H9 (cell line): Measurements from ENCODE around the gene WDR82. TPM values are rescaled to one million over a fixed set of nuclear protein-coding genes. Genes with fewer than 3 reads are reported as not detected.

Experiments used
- DNase-seq: peaks from one replicate; pipeline ENCODE4 v3.0.0-alpha.2; 2017
- H2AFZ ChIP-seq: one replicate; pipeline ENCODE4 v1.6.1; 2013; ENCODE audit warnings: mild to moderate bottlenecking, low read length, control low read depth, moderate library complexity
- H2AK5ac ChIP-seq: 2 replicates; pipeline ENCODE4 v1.6.1; 2013; ENCODE audit warnings: low read length, control low read depth, mixed read lengths; ENCODE audit not compliant: insufficient read length
- H2BK120ac ChIP-seq: one replicate; pipeline ENCODE4 v1.6.1; 2013; ENCODE audit warnings: low read depth, mild to moderate bottlenecking, low read length, control low read depth, inconsistent platforms; ENCODE audit not compliant: poor library complexity, severe bottlenecking
- H2BK12ac ChIP-seq: 2 replicates; pipeline ENCODE4 v1.6.1; 2013; ENCODE audit warnings: low read length, control low read depth, mixed read lengths, low read depth; ENCODE audit not compliant: insufficient read length
- H2BK15ac ChIP-seq: 2 replicates; pipeline ENCODE4 v1.6.1; 2013; ENCODE audit warnings: low read depth, low read length, control low read depth
- H2BK20ac ChIP-seq: one replicate; pipeline ENCODE4 v1.6.1; 2013; ENCODE audit warnings: low read depth, mild to moderate bottlenecking, low read length, control low read depth, inconsistent platforms; ENCODE audit not compliant: poor library complexity, severe bottlenecking
- H2BK5ac ChIP-seq: 2 replicates; pipeline ENCODE4 v1.6.1; 2013; ENCODE audit warnings: low read length, control low read depth, mixed read lengths; ENCODE audit not compliant: insufficient read length
- H3K14ac ChIP-seq: 2 replicates; pipeline ENCODE4 v1.6.1; 2013; ENCODE audit warnings: low read length, control low read depth; ENCODE audit not compliant: insufficient read depth
- H3K18ac ChIP-seq: 2 replicates; pipeline ENCODE4 v1.6.1; 2013; ENCODE audit warnings: low read depth, mild to moderate bottlenecking, mixed read lengths, low read length, control low read depth; ENCODE audit not compliant: insufficient read length
- H3K23ac ChIP-seq: 2 replicates; pipeline ENCODE4 v1.6.1; 2013; ENCODE audit warnings: low read length, control low read depth, mixed read lengths, low read depth; ENCODE audit not compliant: insufficient read length
- H3K23me2 ChIP-seq: 2 replicates; pipeline ENCODE4 v1.6.1; 2013; ENCODE audit warnings: low read depth, mild to moderate bottlenecking, mixed read lengths, low read length, control low read depth; ENCODE audit not compliant: insufficient read length, poor library complexity, severe bottlenecking
- H3K27ac ChIP-seq: 2 replicates; pipeline ENCODE4 v1.5.1; 2013; ENCODE audit warnings: low read length, control low read depth, mixed read lengths, low read depth; ENCODE audit not compliant: insufficient read length
- H3K27me3 ChIP-seq: 2 replicates; pipeline ENCODE4 v1.6.1; 2013; ENCODE audit warnings: low read length, control low read depth, inconsistent platforms; ENCODE audit not compliant: insufficient read depth
- H3K4ac ChIP-seq: 2 replicates; pipeline ENCODE4 v1.6.1; 2013; ENCODE audit warnings: low read depth, mild to moderate bottlenecking, control low read depth, inconsistent platforms, low read length, moderate library complexity
- H3K4me1 ChIP-seq: 2 replicates; pipeline ENCODE4 v1.6.1; 2013; ENCODE audit warnings: low read length, control low read depth, inconsistent platforms; ENCODE audit not compliant: insufficient read depth
- H3K4me2 ChIP-seq: 2 replicates; pipeline ENCODE4 v1.6.1; 2013; ENCODE audit warnings: low read length, control low read depth, mixed read lengths; ENCODE audit not compliant: insufficient read length, insufficient read depth
- H3K56ac ChIP-seq: 2 replicates; pipeline ENCODE4 v1.6.1; 2013; ENCODE audit warnings: low read depth, mild to moderate bottlenecking, mixed read lengths, low read length, control low read depth; ENCODE audit not compliant: insufficient read length
- H3K79me1 ChIP-seq: 2 replicates; pipeline ENCODE4 v1.6.1; 2013; ENCODE audit warnings: low read depth, mild to moderate bottlenecking, moderate library complexity, low read length, control low read depth, inconsistent platforms; ENCODE audit not compliant: insufficient read depth, poor library complexity, severe bottlenecking
- H3K79me2 ChIP-seq: 2 replicates; pipeline ENCODE4 v1.6.1; 2013; ENCODE audit warnings: low read length, control low read depth, inconsistent platforms; ENCODE audit not compliant: insufficient read depth
- H3K9ac ChIP-seq: 2 replicates; pipeline ENCODE4 v1.6.1; 2013; ENCODE audit warnings: low read length, control low read depth, mixed read lengths; ENCODE audit not compliant: insufficient read length; ENCODE audit errors: extremely low read depth
- H3K9me3 ChIP-seq: one replicate; pipeline ENCODE4 v1.6.1; 2013; ENCODE audit warnings: low read depth, low read length, inconsistent platforms; ENCODE audit not compliant: control insufficient read depth
- H3T11ph ChIP-seq: one replicate; pipeline ENCODE4 v1.6.1; 2013; ENCODE audit warnings: mild to moderate bottlenecking, low read length, control low read depth, inconsistent platforms
- H4K20me1 ChIP-seq: one replicate; pipeline ENCODE4 v1.6.1; 2013; ENCODE audit not compliant: control insufficient read depth, insufficient read length, insufficient read depth
- H4K5ac ChIP-seq: 2 replicates; pipeline ENCODE4 v1.6.1; 2013; ENCODE audit warnings: low read depth, mild to moderate bottlenecking, mixed read lengths, low read length, control low read depth; ENCODE audit not compliant: insufficient read length
- H4K8ac ChIP-seq: replicated peaks from 2 replicates; pipeline ENCODE4 v1.6.1; 2013; ENCODE audit warnings: low read length, control low read depth, mixed read lengths, low read depth; ENCODE audit not compliant: insufficient read length
- H4K91ac ChIP-seq: 2 replicates; pipeline ENCODE4 v1.6.1; 2013; ENCODE audit warnings: low read depth, mild to moderate bottlenecking, moderate library complexity, mixed read lengths, low read length, control low read depth; ENCODE audit not compliant: insufficient read length
- H3K27ac Mint-ChIP-seq, 3 experiments: 2 replicates in 2 of 3; 3 replicates in 1 of 3; pipeline ENCODE4 v1.8.0; 2020 to 2021; ENCODE audit warnings: mixed read lengths in 3 of 3, mild to moderate bottlenecking in 1 of 3, moderate library complexity in 1 of 3
- H3K27me3 Mint-ChIP-seq: 2 replicates; pipeline ENCODE4 v1.8.0; 2021; ENCODE audit warnings: low read depth, mild to moderate bottlenecking, moderate library complexity, mixed read lengths
- H3K36me3 Mint-ChIP-seq, 3 experiments: 2 replicates in 2 of 3; 3 replicates in 1 of 3; pipeline ENCODE4 v1.8.0; 2020 to 2021; ENCODE audit warnings: low read depth in 3 of 3, mixed read lengths in 3 of 3; ENCODE audit not compliant: insufficient read depth in 1 of 3
- H3K4me1 Mint-ChIP-seq, 2 experiments: 2 replicates each; pipeline ENCODE4 v1.8.0; 2020; ENCODE audit warnings: mixed read lengths in 2 of 2
- H3K4me3 Mint-ChIP-seq, 2 experiments: 2 replicates in 1 of 2; 3 replicates in 1 of 2; pipeline ENCODE4 v1.8.0; 2020 to 2021; ENCODE audit warnings: mild to moderate bottlenecking in 2 of 2, mixed read lengths in 2 of 2, moderate library complexity in 1 of 2
- H3K9me3 Mint-ChIP-seq, 2 experiments: 2 replicates in 1 of 2; 3 replicates in 1 of 2; pipeline ENCODE4 v1.8.0; 2020; ENCODE audit warnings: mild to moderate bottlenecking in 2 of 2, mixed read lengths in 2 of 2, moderate library complexity in 1 of 2
- WGBS: extraction: QIAGEN DNeasy Blood & Tissue Kit; methylation state at CpG from one replicate; pipeline ENCODE4 v1.1.7; 2013; ENCODE audit warnings: missing lambda C conversion rate, low lambda C conversion rate, mixed read lengths; ENCODE audit not compliant: insufficient read length; ENCODE audit errors: extremely low coverage; 5-methylcytosine and 5-hydroxymethylcytosine counted together
- long read RNA-seq: library from polyadenylated mRNA; unstranded; transcript quantifications from one replicate; pipeline ENCODE4 v2.0.0, GENCODE V29; 2020
- total RNA-seq: library from RNA; stranded (reverse); gene quantifications from 2 replicates; pipeline ENCODE4 v1.2.1, GENCODE V29; 2021
- TF ChIP-seq, protein P1 (sequence below): fragments of 200-600 bp; sonication (generic); conservative IDR thresholded peaks from 3 replicates; pipeline ENCODE4 v1.8.0; 2021; ENCODE audit warnings: antibody characterized with exemption, mild to moderate bottlenecking

WDR82 gene
- total RNA-seq: 83.1 and 84.3 TPM in 2 replicates
- long read RNA-seq, full-length matches to known transcripts: 13 of 26 reads
- long read RNA-seq, partial matches to known transcripts: 1 of 26 reads
- long read RNA-seq, other reads (novel, unspliced or antisense): 12 of 26 reads

- Histone ChIP-seq H2AK5ac (no peak within 1 kb of the TSS), H3K4ac (no peak within 1 kb of the TSS; the same call in 1 of the 2 replicates), H4K91ac (no peak within 1 kb of the TSS), H3K14ac (peak within 1 kb of the TSS; percentile 99), H2AFZ (no peak within 1 kb of the TSS), H3K27ac (peak within 1 kb of the TSS; percentile 20), H3K79me2 (peaks cover 39% of the 10 kb centered on the region), H2BK5ac (peak within 1 kb of the TSS; percentile 92), H4K8ac (no peak within 1 kb of the TSS), H2BK120ac (no peak within 1 kb of the TSS), H3K27me3 (no peaks in the 10 kb centered on the region), H2BK20ac (no peak within 1 kb of the TSS), H3K9me3 (no peaks in the 10 kb centered on the region), H3K18ac (peak within 1 kb of the TSS; percentile 99), H2BK15ac (no peak within 1 kb of the TSS), H3K56ac (peak within 1 kb of the TSS; percentile 15), H3K79me1 (no peaks in the 10 kb centered on the region), H3K23me2 (peaks cover 10% of the 10 kb centered on the region), H4K5ac (peak within 1 kb of the TSS; percentile 34), H3K23ac (no peak within 1 kb of the TSS), H3T11ph (peak within 1 kb of the TSS; percentile 69), H3K9ac (peak within 1 kb of the TSS; percentile 83), H4K20me1 (no peaks in the 10 kb centered on the region), H3K4me2 (peak within 1 kb of the TSS; percentile 83), H2BK12ac (no peak within 1 kb of the TSS), H3K4me1 (0 out of 2 replicates have a peak, but pooled peaks cover 3% of the 10 kb centered on the region)
- Mint-ChIP-seq H3K4me1 (peaks cover 31 to 40% of the 10 kb centered on the region in 2 experiments), H3K27ac (peak within 1 kb of the TSS; percentile 98 to 100 (median 100)), H3K36me3 (peaks cover 13 to 31% (median 23%) of the 10 kb centered on the region in 3 experiments), H3K27me3 (no peaks in the 10 kb centered on the region), H3K4me3 (peak within 1 kb of the TSS; percentile 92 to 99), H3K9me3 (0 out of 5 replicates have a peak, but pooled peaks cover 0 to 3% of the 10 kb centered on the region in 2 experiments)
- TF ChIP-seq, protein P1, sequence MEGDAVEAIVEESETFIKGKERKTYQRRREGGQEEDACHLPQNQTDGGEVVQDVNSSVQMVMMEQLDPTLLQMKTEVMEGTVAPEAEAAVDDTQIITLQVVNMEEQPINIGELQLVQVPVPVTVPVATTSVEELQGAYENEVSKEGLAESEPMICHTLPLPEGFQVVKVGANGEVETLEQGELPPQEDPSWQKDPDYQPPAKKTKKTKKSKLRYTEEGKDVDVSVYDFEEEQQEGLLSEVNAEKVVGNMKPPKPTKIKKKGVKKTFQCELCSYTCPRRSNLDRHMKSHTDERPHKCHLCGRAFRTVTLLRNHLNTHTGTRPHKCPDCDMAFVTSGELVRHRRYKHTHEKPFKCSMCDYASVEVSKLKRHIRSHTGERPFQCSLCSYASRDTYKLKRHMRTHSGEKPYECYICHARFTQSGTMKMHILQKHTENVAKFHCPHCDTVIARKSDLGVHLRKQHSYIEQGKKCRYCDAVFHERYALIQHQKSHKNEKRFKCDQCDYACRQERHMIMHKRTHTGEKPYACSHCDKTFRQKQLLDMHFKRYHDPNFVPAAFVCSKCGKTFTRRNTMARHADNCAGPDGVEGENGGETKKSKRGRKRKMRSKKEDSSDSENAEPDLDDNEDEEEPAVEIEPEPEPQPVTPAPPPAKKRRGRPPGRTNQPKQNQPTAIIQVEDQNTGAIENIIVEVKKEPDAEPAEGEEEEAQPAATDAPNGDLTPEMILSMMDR: peak; percentile 78
- WGBS: no CpG with 5 or more reads among the region's 58 CpGs
- peak; percentile 97 for DNase-seq
Measured at GRCh38 chr3:52278510-52279069, at the start of gene WDR82. Gene WDR82 (minus strand): TSS chr3:52278649. CDS start chr3:52278361, 288 bp downstream.
